ENCODE data around the gene DYNC1I1. TPM values are rescaled to one million over a fixed set of nuclear protein-coding genes. Genes with fewer than 3 reads are reported as not detected.

Gene DYNC1I1
- polyA plus RNA-seq, 1 experiment: 0.11 TPM

GRCh38 chr7:96061009-96061408 lies 288.7 kb downstream of the DYNC1I1 start:
- ChIA-PET CTCF (no interaction called here), POLR2A (no interaction called here)
- Histone ChIP-seq H3K27me3 (ENCODE audit: control insufficient read depth, insufficient read depth, low read length) (no peaks in the 10 kb centered on the region), H3K4me3 (ENCODE audit: low read depth, low read length) (no peak overlapping the region), H3K36me3 (ENCODE audit: control insufficient read depth, insufficient read depth, low read length) (no peaks in the 10 kb centered on the region)
- no peak for TF ChIP-seq CTCF (IDR thresholded peaks at IDR 0.05; ENCODE audit: insufficient read depth, low read depth, low read length)
- DNase-seq (ENCODE audit: low read depth): no peak

DNA sequence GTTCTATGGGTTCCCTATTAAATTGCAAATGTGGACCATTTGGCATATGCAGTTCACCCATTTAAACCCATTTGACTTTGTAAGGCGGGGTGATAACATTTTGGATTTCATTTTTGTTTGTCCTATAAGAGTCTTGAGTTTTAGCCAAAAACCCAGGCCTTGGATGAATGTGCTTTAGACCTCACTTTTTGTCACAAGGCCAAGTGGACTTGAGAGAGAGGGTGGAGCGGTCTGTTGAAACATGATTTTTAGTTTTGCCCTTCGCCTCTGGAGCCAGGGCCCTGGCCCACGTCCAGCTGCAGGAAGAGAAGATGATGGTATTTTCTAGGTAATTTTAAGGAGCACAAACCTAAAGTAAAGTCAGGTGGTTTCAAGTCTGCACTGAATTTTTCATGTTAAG lies 289.5 kb downstream of the DYNC1I1 start:
- TF ChIP-seq CTCF (IDR thresholded peaks at IDR 0.05; ENCODE audit: insufficient read depth, low read depth, low read length): no peak
- Histone ChIP-seq H3K36me3 (ENCODE audit: control insufficient read depth, insufficient read depth, low read length) (no peaks in the 10 kb centered on the region), H3K4me3 (ENCODE audit: low read depth, low read length) (no peak overlapping the region), H3K27me3 (ENCODE audit: control insufficient read depth, insufficient read depth, low read length) (no peaks in the 10 kb centered on the region)
- CTCF ChIA-PET: interaction anchor here (1.2 kb wide), 1 partner anchor 14 kb away, joined by 4 read pairs; no protein-coding TSS in a partner anchor
- no peak for DNase-seq (ENCODE audit: low read depth)
- POLR2A ChIA-PET: no interaction called here

- Histone ChIP-seq H3K4me3 (ENCODE audit: low read depth, low read length) (no peak overlapping the region), H3K27me3 (ENCODE audit: control insufficient read depth, insufficient read depth, low read length) (no peaks in the 10 kb centered on the region; the same call in 1 of the 2 replicates), H3K36me3 (ENCODE audit: control insufficient read depth, insufficient read depth, low read length) (no peaks in the 10 kb centered on the region)
- POLR2A ChIA-PET: no interaction called here
- TF ChIP-seq CTCF (IDR thresholded peaks at IDR 0.05; ENCODE audit: insufficient read depth, low read depth, low read length): no peak
- CTCF ChIA-PET: interaction anchor here (1.6 kb wide), 1 partner anchor 960 kb away, joined by 9 read pairs; no protein-coding TSS in a partner anchor
- DNase-seq (ENCODE audit: low read depth): no peak
Measured at GRCh38 chr7:96067321-96067720, 295.0 kb downstream of the DYNC1I1 start.

DNA sequence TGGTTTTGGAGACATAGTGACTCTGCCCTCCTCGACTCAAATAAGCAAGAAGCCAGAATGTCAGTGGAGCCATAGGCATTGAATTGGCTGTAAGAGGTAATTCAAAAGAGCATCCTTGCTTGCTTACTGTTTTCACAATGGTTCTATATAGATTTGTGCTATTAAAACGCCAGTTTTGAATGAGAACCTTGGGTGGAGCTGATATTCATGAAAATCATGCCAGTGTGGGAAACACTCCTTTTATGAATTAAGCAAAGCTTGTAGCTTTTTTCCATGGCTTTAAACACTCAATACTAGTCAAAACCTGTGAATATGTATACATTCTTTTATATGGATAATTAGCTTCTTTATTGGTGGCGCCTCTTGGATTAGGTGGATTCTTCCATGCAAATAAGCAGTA lies 297.0 kb downstream of the DYNC1I1 start:
- Histone ChIP-seq H3K4me3 (ENCODE audit: low read depth, low read length) (no peak overlapping the region), H3K27me3 (ENCODE audit: control insufficient read depth, insufficient read depth, low read length) (no peaks in the 10 kb centered on the region; the same call in 1 of the 2 replicates), H3K36me3 (ENCODE audit: control insufficient read depth, insufficient read depth, low read length) (no peaks in the 10 kb centered on the region)
- ChIA-PET CTCF (no interaction called here), POLR2A (no interaction called here)
- TF ChIP-seq CTCF (IDR thresholded peaks at IDR 0.05; ENCODE audit: insufficient read depth, low read depth, low read length): no peak
- no peak for DNase-seq (ENCODE audit: low read depth)

DNA sequence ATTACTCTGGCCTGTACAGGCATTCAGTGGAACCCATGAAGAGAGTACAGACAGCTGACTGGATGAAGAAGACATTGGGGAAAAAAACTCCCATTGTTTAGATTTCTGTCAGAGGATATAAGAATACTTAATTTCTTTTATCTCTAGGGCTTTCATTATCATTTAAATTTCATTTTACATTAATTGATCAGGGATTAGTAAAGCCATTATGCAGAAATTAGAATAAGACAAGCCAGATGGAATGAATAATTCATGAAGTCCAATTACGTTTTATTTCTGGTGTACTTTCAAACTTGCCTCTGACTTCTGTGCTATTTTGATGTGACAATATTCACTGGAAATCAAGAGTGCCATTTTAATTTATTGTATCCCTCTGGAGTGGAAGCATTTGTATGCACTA lies 302.5 kb downstream of the DYNC1I1 start:
- Histone ChIP-seq H3K4me3 (ENCODE audit: low read depth, low read length) (no peak overlapping the region), H3K36me3 (ENCODE audit: control insufficient read depth, insufficient read depth, low read length) (no peaks in the 10 kb centered on the region), H3K27me3 (ENCODE audit: control insufficient read depth, insufficient read depth, low read length) (peaks cover 4% of the 10 kb centered on the region)
- POLR2A ChIA-PET: no interaction called here
- TF ChIP-seq CTCF (IDR thresholded peaks at IDR 0.05; ENCODE audit: insufficient read depth, low read depth, low read length): no peak
- DNase-seq (ENCODE audit: low read depth): no peak
- CTCF ChIA-PET: interaction anchor here (0.9 to 4.2 kb wide), 9 partner anchors 11 to 953 kb away, joined by 3 to 27 read pairs (median 4); no protein-coding TSS in a partner anchor
